ENCODE measurements around the gene MKLN1.

GRCh38 chr7:131493581-131493980 is 165.9 kb downstream of the MKLN1 start:
- no peak for TF ChIP-seq POLR2A (IDR thresholded peaks at IDR 0.05; ENCODE audit: low read length)
- no peak for TF ChIP-seq MAZ (IDR thresholded peaks at IDR 0.05; ENCODE audit: borderline replicate concordance, low read depth, low read length)
- TF ChIP-seq MAFK (IDR thresholded peaks at IDR 0.05; ENCODE audit: partially characterized antibody), result no peak
- TF ChIP-seq EP300 (IDR thresholded peaks at IDR 0.05), result no peak
- no peak for TF ChIP-seq NPAS2 (CRISPR knock-in tag; IDR thresholded peaks at IDR 0.05; ENCODE audit: borderline replicate concordance)
- no peak for TF ChIP-seq REST (IDR thresholded peaks at IDR 0.05)
- TF ChIP-seq RNF2 (IDR thresholded peaks at IDR 0.05; ENCODE audit: borderline replicate concordance, low read depth), result no peak
- TF ChIP-seq, protein P1, sequence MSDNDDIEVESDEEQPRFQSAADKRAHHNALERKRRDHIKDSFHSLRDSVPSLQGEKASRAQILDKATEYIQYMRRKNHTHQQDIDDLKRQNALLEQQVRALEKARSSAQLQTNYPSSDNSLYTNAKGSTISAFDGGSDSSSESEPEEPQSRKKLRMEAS (IDR thresholded peaks at IDR 0.05), result no peak
- no peak for TF ChIP-seq RAD21 (conservative IDR thresholded peaks at IDR 0.05 in 1 of 2, IDR thresholded peaks at IDR 0.05 in 1 of 2)
- TF ChIP-seq, protein P2, sequence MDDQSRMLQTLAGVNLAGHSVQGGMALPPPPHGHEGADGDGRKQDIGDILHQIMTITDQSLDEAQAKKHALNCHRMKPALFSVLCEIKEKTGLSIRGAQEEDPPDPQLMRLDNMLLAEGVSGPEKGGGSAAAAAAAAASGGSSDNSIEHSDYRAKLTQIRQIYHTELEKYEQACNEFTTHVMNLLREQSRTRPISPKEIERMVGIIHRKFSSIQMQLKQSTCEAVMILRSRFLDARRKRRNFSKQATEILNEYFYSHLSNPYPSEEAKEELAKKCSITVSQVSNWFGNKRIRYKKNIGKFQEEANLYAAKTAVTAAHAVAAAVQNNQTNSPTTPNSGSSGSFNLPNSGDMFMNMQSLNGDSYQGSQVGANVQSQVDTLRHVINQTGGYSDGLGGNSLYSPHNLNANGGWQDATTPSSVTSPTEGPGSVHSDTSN (IDR thresholded peaks at IDR 0.05), result no peak
- no peak for TF ChIP-seq USF2 (IDR thresholded peaks at IDR 0.05)
- TF ChIP-seq, protein P3, sequence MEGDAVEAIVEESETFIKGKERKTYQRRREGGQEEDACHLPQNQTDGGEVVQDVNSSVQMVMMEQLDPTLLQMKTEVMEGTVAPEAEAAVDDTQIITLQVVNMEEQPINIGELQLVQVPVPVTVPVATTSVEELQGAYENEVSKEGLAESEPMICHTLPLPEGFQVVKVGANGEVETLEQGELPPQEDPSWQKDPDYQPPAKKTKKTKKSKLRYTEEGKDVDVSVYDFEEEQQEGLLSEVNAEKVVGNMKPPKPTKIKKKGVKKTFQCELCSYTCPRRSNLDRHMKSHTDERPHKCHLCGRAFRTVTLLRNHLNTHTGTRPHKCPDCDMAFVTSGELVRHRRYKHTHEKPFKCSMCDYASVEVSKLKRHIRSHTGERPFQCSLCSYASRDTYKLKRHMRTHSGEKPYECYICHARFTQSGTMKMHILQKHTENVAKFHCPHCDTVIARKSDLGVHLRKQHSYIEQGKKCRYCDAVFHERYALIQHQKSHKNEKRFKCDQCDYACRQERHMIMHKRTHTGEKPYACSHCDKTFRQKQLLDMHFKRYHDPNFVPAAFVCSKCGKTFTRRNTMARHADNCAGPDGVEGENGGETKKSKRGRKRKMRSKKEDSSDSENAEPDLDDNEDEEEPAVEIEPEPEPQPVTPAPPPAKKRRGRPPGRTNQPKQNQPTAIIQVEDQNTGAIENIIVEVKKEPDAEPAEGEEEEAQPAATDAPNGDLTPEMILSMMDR (IDR thresholded peaks at IDR 0.05), result no peak
- TF ChIP-seq JUN (IDR thresholded peaks at IDR 0.05), result no peak
